HG03558 (cell line): ENCODE data around the gene TBX3.

ENCODE experiments used
- ATAC-seq: cut with Tn5 transposase; IDR thresholded peaks from one replicate; pipeline ENCODE4 v1.9.1; 2021; ENCODE audit warnings: moderate number of reproducible peaks; ENCODE audit not compliant: unreplicated experiment; ENCODE audit errors: extremely low read depth

Gene TBX3

DNA sequence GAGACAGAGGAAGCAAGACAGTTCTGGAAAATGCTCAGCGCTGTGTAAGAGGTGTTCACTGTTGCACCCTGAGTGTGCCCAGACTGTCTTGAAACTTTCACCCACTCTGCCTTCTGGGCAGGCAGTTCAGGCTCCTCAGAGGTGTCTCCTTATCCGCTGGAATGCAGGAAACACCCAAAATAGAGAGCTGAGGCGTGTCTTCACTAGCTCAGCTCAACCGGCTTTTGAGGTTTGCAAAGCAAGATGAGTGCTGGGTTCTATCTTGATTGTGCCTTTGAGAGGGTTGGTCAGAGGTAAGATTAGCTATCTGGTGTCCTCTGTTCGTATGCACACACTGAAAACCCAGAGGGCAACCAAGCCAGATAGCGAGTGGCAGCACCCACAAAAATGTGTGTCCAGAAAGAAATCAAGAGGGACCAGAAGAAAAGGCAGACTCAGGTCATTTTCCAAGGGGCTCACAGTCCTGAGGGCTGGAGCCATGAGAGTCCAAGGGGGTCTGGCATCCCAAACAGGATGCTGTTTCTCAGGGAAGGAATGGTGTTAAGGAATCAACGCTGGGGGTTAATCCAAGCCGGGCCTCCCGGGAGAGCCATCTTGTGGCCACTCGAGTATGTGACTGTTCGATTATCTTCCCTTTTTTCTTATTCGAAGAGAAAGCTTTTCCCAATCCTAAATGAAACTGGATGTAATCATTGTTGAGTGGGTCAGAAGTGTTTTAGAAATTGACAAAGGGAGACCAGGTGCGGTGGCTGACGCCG lies 47.1 kb downstream of the TBX3 start:
- ATAC-seq = no peak

DNA sequence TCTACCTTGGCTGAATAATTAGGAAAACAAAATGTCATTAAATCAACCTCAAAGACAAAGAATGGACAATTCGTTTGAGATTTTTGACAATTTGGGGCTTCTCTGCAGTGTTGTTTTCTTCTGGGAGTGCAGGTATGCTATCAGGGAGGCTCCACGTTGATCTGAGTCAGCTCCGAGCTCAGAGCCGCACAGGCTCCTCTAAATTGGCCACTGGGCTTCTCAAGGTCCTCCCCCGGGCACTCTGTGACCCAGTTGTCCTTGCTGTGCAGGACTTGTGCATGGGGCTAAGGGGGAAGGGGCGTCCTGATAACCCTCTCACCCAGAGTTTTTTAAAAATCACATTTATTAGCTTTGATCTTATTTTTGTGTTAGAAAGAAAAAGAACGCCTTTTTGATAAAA lies 52.7 kb downstream of the TBX3 start:
- ATAC-seq = no peak

DNA sequence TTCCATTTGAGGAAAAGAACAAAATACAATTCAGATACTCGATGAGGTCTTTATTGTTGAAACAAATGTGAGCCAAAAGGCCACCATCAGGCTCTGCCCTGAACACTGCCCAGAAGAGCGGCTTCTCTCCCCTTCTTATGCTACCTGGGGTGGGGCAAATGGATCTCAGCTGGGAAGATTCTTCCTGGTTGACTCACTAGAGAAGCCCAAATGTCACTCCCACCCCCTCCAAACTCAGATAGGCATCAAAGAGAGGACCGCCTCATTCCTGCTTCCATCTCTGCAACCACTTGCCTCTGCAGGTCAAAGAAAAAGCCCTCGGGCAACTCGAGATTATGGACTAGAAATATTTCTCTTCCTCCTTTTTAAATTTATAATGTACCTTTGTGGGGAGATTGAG lies 55.8 kb downstream of the TBX3 start:
- no peak for ATAC-seq

DNA sequence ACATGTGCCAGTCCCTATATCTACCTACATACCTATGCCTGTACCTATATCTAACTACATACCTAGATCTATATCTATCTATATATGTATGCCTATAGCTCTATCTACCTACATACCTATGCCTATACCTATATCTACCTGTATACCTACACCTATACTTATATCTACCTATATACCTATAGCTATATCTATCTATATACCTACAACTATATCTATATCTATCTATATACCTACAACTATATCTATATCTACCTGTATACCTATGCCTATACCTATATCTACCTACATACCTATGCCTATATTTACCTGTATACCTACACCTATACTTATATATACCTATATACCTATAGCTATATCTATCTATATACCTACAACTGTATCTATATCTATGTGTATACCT lies 56.6 kb downstream of the TBX3 start:
- no peak for ATAC-seq

DNA sequence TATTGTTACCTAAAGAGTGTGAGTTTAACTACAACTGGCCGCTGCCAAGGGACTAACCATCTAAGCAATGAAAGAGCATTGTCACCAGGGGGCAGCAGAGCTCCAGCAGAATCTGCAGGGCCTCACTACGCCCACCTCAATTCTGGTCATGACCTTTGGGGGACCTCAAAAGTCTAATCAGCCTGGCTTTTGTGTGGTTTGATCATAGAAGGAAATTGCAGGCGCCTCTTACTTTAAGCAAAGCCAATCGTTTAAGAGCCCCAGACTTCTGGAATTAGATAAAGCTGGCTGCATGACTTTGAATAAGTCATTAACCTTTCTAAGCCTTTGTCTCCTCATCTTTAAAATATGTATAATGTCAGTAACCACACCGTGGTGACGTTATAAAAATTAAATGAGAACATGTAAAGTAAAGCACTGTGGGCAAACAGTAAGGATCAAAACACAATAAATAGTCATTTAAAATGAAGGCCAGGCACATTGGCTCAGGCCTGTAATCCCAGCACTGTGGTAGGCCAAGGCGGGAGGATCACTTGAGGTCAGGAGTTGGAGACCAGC lies 58.6 kb downstream of the TBX3 start:
- ATAC-seq = no peak

GRCh38 chr12:114623737-114624136 lies 60.2 kb downstream of the TBX3 start:
- ATAC-seq = no peak
